ENCODE measurements around the gene NDUFAF3.

- TF ChIP-seq CTCF (IDR thresholded peaks at IDR 0.05) (no peak), POLR2A (IDR thresholded peaks at IDR 0.05) (no peak)
These were observed 17.3 kb upstream of the NDUFAF3 start for GRCh38 chr3:49004352-49005302.
